ENCODE results near the gene TSC22D1.

DNA sequence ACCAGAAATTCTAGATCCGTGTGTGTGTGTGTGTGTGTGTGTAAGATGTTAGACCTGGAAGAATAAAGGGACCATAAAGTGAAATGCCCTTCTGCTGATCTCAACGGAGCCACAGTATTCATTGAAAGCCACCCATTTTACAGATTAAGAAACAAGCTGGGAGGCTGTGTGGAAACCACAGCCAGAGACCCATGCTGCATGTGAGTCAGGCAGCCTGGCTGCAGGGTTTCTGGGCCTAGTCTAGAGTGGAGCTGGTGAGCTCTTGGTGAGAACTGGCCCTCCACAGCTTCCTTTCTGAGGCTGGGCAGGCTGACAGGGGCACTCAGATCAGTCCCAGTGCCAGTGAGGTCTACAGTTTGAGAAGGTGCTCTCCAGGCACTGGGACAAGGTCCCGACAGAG lies 127.3 kb downstream of the TSC22D1 start:
- no peak for TF ChIP-seq POLR2A (IDR thresholded peaks at IDR 0.05)
- TF ChIP-seq, protein P1, sequence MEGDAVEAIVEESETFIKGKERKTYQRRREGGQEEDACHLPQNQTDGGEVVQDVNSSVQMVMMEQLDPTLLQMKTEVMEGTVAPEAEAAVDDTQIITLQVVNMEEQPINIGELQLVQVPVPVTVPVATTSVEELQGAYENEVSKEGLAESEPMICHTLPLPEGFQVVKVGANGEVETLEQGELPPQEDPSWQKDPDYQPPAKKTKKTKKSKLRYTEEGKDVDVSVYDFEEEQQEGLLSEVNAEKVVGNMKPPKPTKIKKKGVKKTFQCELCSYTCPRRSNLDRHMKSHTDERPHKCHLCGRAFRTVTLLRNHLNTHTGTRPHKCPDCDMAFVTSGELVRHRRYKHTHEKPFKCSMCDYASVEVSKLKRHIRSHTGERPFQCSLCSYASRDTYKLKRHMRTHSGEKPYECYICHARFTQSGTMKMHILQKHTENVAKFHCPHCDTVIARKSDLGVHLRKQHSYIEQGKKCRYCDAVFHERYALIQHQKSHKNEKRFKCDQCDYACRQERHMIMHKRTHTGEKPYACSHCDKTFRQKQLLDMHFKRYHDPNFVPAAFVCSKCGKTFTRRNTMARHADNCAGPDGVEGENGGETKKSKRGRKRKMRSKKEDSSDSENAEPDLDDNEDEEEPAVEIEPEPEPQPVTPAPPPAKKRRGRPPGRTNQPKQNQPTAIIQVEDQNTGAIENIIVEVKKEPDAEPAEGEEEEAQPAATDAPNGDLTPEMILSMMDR (IDR thresholded peaks at IDR 0.05), result no peak
